GM12878 (cell line): ENCODE measurements around the gene GPC5. TPM values are rescaled to one million over a fixed set of nuclear protein-coding genes. Genes with fewer than 3 reads are reported as not detected.

Source experiments
- ATAC-seq: fragments of 200-7000 bp; cut with Tn5 transposase; 3 replicates; pipeline ENCODE4 v1.9.1; 2020; ENCODE audit warnings: mild to moderate bottlenecking, moderate library complexity
- BruUV-seq: library from RNA; stranded (reverse); fragments of 400-500 nt; replicated peaks from 2 replicates; lab custom pipeline; 2021; lab: Mats Ljungman, UMichigan
- CTCF ChIA-PET: fragments of 300-600 bp; sonication (Branson Sonifier 250); formaldehyde crosslinking; extraction: SDS; loops from one replicate; lab custom pipeline; 2021; ENCODE audit warnings: inconsistent platforms; lab: Yijun Ruan, JAX
- POLR2A ChIA-PET: fragments of 350-600 bp; formaldehyde crosslinking; extraction: SDS; loops from one replicate; lab custom pipeline; 2021; ENCODE audit warnings: inconsistent platforms; lab: Charles Lee
- RAD21 ChIA-PET: fragments of 300-600 bp; sonication (Branson Sonifier 250); formaldehyde crosslinking; loops from one replicate; lab custom pipeline; 2023; ENCODE audit warnings: antibody characterized with exemption; ENCODE audit not compliant: unreplicated experiment; lab: Charles Lee
- SMC1A ChIA-PET: fragments of 300-600 bp; sonication (Branson Sonifier 250); formaldehyde crosslinking; loops from one replicate; lab custom pipeline; 2023; ENCODE audit not compliant: unreplicated experiment, uncharacterized antibody; lab: Charles Lee
- DNase-seq: peaks from one replicate; pipeline ENCODE4 v3.0.0-alpha.2; 2011; ENCODE audit warnings: low read depth, low spot score
- FAIRE-seq: peaks from 3 replicates; lab custom pipeline; 2011; peaks lifted over from hg19 to GRCh38; lab: Jason Lieb, UNC
- H2AFZ ChIP-seq: 2 replicates; pipeline ENCODE4 v1.6.0; 2011; ENCODE audit warnings: low read depth, low read length, control low read depth; ENCODE audit not compliant: control insufficient read depth
- H3K27ac ChIP-seq: 2 replicates; pipeline ENCODE4 v1.5.1; 2011; ENCODE audit warnings: control low read depth; ENCODE audit not compliant: control insufficient read depth, insufficient read depth
- H3K27me3 ChIP-seq, 2 experiments: replicated peaks in 1 of 2; 2 replicates each; pipeline versions ENCODE4 v1.6.0 to v1.6.1; 2011; ENCODE audit warnings: low read length in 1 of 2; ENCODE audit not compliant: control insufficient read depth in 2 of 2, insufficient read depth in 2 of 2
- H3K36me3 ChIP-seq, 2 experiments: 2 replicates each; pipeline ENCODE4 v1.5.1; 2011; ENCODE audit warnings: low read length in 1 of 2; ENCODE audit not compliant: control insufficient read depth in 2 of 2, insufficient read depth in 2 of 2
- H3K4me1 ChIP-seq: 2 replicates; pipeline ENCODE4 v1.6.1; 2011; ENCODE audit warnings: mild to moderate bottlenecking, low read length, moderate library complexity, mixed read lengths; ENCODE audit not compliant: control insufficient read depth, insufficient read depth
- H3K4me2 ChIP-seq: 2 replicates; pipeline ENCODE4 v1.6.0; 2011; ENCODE audit warnings: control low read depth; ENCODE audit not compliant: control insufficient read depth, insufficient read depth
- H3K4me3 ChIP-seq: fragments of 200-600 bp; sonication (generic); 2 replicates; pipeline ENCODE4 v1.5.1; 2016
- H3K79me2 ChIP-seq: 2 replicates; pipeline ENCODE4 v1.6.0; 2011; ENCODE audit warnings: low read length; ENCODE audit not compliant: control insufficient read depth, insufficient read depth
- H3K9ac ChIP-seq: 2 replicates; pipeline ENCODE4 v1.8.0; 2011; ENCODE audit warnings: low read length, control low read depth, mixed read lengths; ENCODE audit not compliant: control insufficient read depth, insufficient read depth
- H3K9me3 ChIP-seq: replicated peaks from 3 replicates; pipeline ENCODE4 v1.5.1; 2011; ENCODE audit warnings: mild to moderate bottlenecking, low read length; ENCODE audit not compliant: control insufficient read depth, insufficient read depth
- H4K20me1 ChIP-seq: 2 replicates; pipeline ENCODE4 v1.6.0; 2011; ENCODE audit not compliant: control insufficient read depth, insufficient read depth
- ASH2L ChIP-seq: fragments of 300-600, 200-600 bp; sonication (generic); IDR thresholded peaks from 2 replicates; pipeline ENCODE4 v1.6.1; 2017; ENCODE audit warnings: low read depth, mild to moderate bottlenecking, borderline replicate concordance
- BHLHE40 ChIP-seq, 2 experiments: fragments of 450-650 bp in 1 of 2; IDR thresholded peaks; 2 replicates each; pipeline ENCODE4 v1.6.1; 2011 to 2017; ENCODE audit warnings: low read depth in 2 of 2, borderline replicate concordance in 1 of 2, improper control_type of control experiment in 1 of 2, low read length in 1 of 2, mild to moderate bottlenecking in 1 of 2
- CEBPZ ChIP-seq: fragments of 150-350 bp; IDR thresholded peaks from 2 replicates; pipeline ENCODE4 v1.6.1; 2016; ENCODE audit warnings: low read depth, low read length
- CHD4 ChIP-seq: fragments of 200-600 bp; sonication (generic); IDR thresholded peaks from 2 replicates; pipeline ENCODE4 v1.6.1; 2016; ENCODE audit warnings: mild to moderate bottlenecking
- JUNB ChIP-seq: IDR thresholded peaks from 2 replicates; pipeline ENCODE4 v1.6.1; 2016; ENCODE audit warnings: antibody characterized with exemption, mild to moderate bottlenecking
- MTA3 ChIP-seq: IDR thresholded peaks from 2 replicates; pipeline ENCODE4 v1.6.1; 2012; ENCODE audit warnings: low read length, inconsistent platforms, borderline replicate concordance
- POLR2AphosphoS5 ChIP-seq: IDR thresholded peaks from 2 replicates; pipeline ENCODE4 v1.6.1; 2011; ENCODE audit warnings: mild to moderate bottlenecking, low read length, inconsistent platforms
- RBBP5 ChIP-seq: fragments of 200-600 bp; sonication (generic); conservative IDR thresholded peaks from 2 replicates; pipeline ENCODE4 v1.6.1; 2016
- SIN3A ChIP-seq: IDR thresholded peaks from 2 replicates; pipeline ENCODE4 v1.6.1; 2012; ENCODE audit warnings: low read depth, low read length, improper control_type of control experiment
- SMAD1 ChIP-seq: fragments of 450-650 bp; IDR thresholded peaks from 2 replicates; pipeline ENCODE4 v1.6.1; 2018; ENCODE audit warnings: mild to moderate bottlenecking, low read depth; ENCODE audit not compliant: partially characterized antibody
- SREBF1 ChIP-seq: IDR thresholded peaks from 2 replicates; pipeline ENCODE4 v1.6.1; 2012; ENCODE audit warnings: mild to moderate bottlenecking, low read length
- YY1 ChIP-seq: IDR thresholded peaks from 2 replicates; pipeline ENCODE4 v1.6.1; 2011; ENCODE audit warnings: low read depth, mild to moderate bottlenecking, low read length
- ZBED1 ChIP-seq: IDR thresholded peaks from 2 replicates; pipeline ENCODE4 v1.6.1; 2016; ENCODE audit warnings: borderline replicate concordance
- ZNF207 ChIP-seq: fragments of 450-650 bp; IDR thresholded peaks from 2 replicates; pipeline ENCODE4 v1.6.1; 2014; ENCODE audit warnings: antibody characterized with exemption, mild to moderate bottlenecking, borderline replicate concordance
- WGBS: methylation state at CpG from one replicate; pipeline ENCODE4 v1.1.6; 2016; ENCODE audit warnings: low lambda C conversion rate; ENCODE audit not compliant: insufficient replicate concordance, insufficient coverage; ENCODE audit errors: missing lambda C conversion rate; 5-methylcytosine and 5-hydroxymethylcytosine counted together
- in situ Hi-C: fragments of 300-500 bp; cut with MboI; formaldehyde crosslinking; loops from 9 replicates; pipeline ENCODE4 v1.14.3; 2018; ENCODE audit warnings: mixed read lengths
- intact Hi-C: fragments of 100-400 bp; cut with micrococcal nuclease; formaldehyde crosslinking; loops from one replicate; pipeline ENCODE4 v1.14.2; 2022; ENCODE audit not compliant: unreplicated experiment
- polyA plus RNA-seq, 11 experiments: library from polyadenylated mRNA; depleted of rRNA in 4 of 11; unstranded in 6 of 11; stranded (reverse) in 5 of 11; fragments of >200 nt; fragmentation: Nextera tagmentation in 4 of 11; fragmentation: Illumina TruSeq in 1 of 11; extraction: Ambion mirVana in 4 of 11; extraction: Trizol in 1 of 11; gene quantifications; 1 replicate in 1 of 11; 2 replicates in 10 of 11; pipeline versions ENCODE4 v1.2.1 to v1.2.3, GENCODE V29; 2011 to 2016; ENCODE audit warnings: inconsistent platforms in 2 of 11, missing spikeins in 2 of 11, low read depth in 1 of 11
- total RNA-seq, 4 experiments: library from RNA; depleted of rRNA in 3 of 4; stranded (reverse); fragments of >200 nt in 3 of 4; fragmentation: Illumina TruSeq in 1 of 4; extraction: Trizol in 1 of 4; gene quantifications; 2 replicates each; pipeline versions ENCODE4 v1.2.1 to v1.2.3, GENCODE V29; 2013 to 2021
- TF ChIP-seq, protein P1 (sequence below): fragments of 450-650 bp; IDR thresholded peaks from 2 replicates; pipeline ENCODE4 v1.6.1; 2017; ENCODE audit warnings: mild to moderate bottlenecking, moderate library complexity
- TF ChIP-seq, protein P2 (sequence below): IDR thresholded peaks from 2 replicates; pipeline ENCODE4 v1.6.1; 2011; ENCODE audit warnings: low read depth, low read length, improper control_type of control experiment, borderline replicate concordance

The GPC5 gene
- total and polyA plus RNA-seq, 10 of the 15 experiments (the other 5 are each of a cell fraction or from before 2014, with no cell fraction given), result 0.05 to 0.87 (median 0.44) TPM; not detected in 1

- TF ChIP-seq CHD4, result no peak
- TF ChIP-seq SREBF1, result no peak
- TF ChIP-seq ZBED1, result no peak
- no peak for TF ChIP-seq POLR2AphosphoS5
- TF ChIP-seq JUNB, result no peak
- TF ChIP-seq ZNF207, result no peak
These were observed 484.5 kb downstream of the GPC5 start (continued) for GRCh38 chr13:91882918-91883317.

DNA sequence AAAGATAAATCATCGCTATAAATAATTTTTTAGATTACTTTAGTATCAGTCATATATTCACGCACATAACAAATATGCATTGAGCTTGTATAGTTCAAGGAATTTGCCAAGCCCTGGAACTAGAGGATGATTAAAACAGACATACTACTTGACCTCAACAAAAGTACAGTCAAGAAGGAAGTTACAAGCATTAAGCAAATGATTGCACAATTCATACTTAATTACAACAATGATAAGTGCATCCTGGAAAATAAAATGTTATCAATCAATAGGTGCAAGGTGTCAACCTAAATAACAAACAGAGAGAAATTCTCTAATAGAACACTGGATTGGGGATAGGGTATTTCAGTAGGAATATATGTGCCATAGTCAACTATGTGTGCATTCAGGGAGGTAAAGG lies 491.2 kb downstream of the GPC5 start:
- intact Hi-C loops, result no loop called here
- ChIA-PET POLR2A (no interaction called here), SMC1A (no interaction called here), CTCF (no interaction called here), RAD21 (no interaction called here)
- H3K4me1 ChIP-seq, result no peaks in the 10 kb centered on the region
- H3K9me3 ChIP-seq, result no peaks in the 10 kb centered on the region; the same call in 2 of the 3 replicates
- no peak overlapping the region for H3K27ac ChIP-seq
- in situ Hi-C loops, result no loop called here
- H3K9ac ChIP-seq, result no peak overlapping the region
- no peaks in the 10 kb centered on the region for H4K20me1 ChIP-seq
- BruUV-seq, result no TSS peak
- TF ChIP-seq, protein P1, sequence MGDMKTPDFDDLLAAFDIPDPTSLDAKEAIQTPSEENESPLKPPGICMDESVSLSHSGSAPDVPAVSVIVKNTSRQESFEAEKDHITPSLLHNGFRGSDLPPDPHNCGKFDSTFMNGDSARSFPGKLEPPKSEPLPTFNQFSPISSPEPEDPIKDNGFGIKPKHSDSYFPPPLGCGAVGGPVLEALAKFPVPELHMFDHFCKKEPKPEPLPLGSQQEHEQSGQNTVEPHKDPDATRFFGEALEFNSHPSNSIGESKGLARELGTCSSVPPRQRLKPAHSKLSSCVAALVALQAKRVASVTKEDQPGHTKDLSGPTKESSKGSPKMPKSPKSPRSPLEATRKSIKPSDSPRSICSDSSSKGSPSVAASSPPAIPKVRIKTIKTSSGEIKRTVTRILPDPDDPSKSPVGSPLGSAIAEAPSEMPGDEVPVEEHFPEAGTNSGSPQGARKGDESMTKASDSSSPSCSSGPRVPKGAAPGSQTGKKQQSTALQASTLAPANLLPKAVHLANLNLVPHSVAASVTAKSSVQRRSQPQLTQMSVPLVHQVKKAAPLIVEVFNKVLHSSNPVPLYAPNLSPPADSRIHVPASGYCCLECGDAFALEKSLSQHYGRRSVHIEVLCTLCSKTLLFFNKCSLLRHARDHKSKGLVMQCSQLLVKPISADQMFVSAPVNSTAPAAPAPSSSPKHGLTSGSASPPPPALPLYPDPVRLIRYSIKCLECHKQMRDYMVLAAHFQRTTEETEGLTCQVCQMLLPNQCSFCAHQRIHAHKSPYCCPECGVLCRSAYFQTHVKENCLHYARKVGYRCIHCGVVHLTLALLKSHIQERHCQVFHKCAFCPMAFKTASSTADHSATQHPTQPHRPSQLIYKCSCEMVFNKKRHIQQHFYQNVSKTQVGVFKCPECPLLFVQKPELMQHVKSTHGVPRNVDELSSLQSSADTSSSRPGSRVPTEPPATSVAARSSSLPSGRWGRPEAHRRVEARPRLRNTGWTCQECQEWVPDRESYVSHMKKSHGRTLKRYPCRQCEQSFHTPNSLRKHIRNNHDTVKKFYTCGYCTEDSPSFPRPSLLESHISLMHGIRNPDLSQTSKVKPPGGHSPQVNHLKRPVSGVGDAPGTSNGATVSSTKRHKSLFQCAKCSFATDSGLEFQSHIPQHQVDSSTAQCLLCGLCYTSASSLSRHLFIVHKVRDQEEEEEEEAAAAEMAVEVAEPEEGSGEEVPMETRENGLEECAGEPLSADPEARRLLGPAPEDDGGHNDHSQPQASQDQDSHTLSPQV, result no peak
- no peak for TF ChIP-seq BHLHE40 (IDR thresholded peaks at IDR 0.05; ENCODE audit: borderline replicate concordance in 1 of 2, low read depth in 2 of 2, low read length in 1 of 2)
- TF ChIP-seq, protein P2, sequence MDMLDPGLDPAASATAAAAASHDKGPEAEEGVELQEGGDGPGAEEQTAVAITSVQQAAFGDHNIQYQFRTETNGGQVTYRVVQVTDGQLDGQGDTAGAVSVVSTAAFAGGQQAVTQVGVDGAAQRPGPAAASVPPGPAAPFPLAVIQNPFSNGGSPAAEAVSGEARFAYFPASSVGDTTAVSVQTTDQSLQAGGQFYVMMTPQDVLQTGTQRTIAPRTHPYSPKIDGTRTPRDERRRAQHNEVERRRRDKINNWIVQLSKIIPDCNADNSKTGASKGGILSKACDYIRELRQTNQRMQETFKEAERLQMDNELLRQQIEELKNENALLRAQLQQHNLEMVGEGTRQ, result no peak
- TF ChIP-seq RBBP5, result no peak
- TF ChIP-seq ASH2L, result no peak
- no peak for TF ChIP-seq SMAD1
- no peak for TF ChIP-seq YY1
- no peak for TF ChIP-seq SIN3A
- TF ChIP-seq MTA3, result no peak
- TF ChIP-seq CEBPZ, result no peak
- ATAC-seq, result no peak
- no peak for DNase-seq
- no peak overlapping the region for H3K4me3 ChIP-seq
- no peaks in the 10 kb centered on the region for H3K36me3 ChIP-seq
- WGBS, result 63% methylated on average over 2 of the region's 2 CpGs
- FAIRE-seq, result no peak
- no peak overlapping the region for H3K4me2 ChIP-seq
- no peaks in the 10 kb centered on the region for H3K79me2 ChIP-seq
- no peak overlapping the region for H2AFZ ChIP-seq
- H3K27me3 ChIP-seq, result no peaks in the 10 kb centered on the region
